H1 (cell line): ENCODE results near the gene IL26. TPM values are rescaled to one million over a fixed set of nuclear protein-coding genes. Genes with fewer than 3 reads are reported as not detected.

Experiments used
- CTCF ChIA-PET: fragments of 300-600 bp; sonication (Branson Sonifier 250); formaldehyde crosslinking; loops from one replicate; lab custom pipeline; 2021; ENCODE audit not compliant: partially characterized antibody; lab: Charles Lee
- POLR2A ChIA-PET: fragments of 300-600 bp; sonication (Branson Sonifier 250); formaldehyde crosslinking; loops from one replicate; lab custom pipeline; 2021; ENCODE audit warnings: inconsistent platforms; ENCODE audit not compliant: partially characterized antibody; lab: Charles Lee
- DNase-seq, 2 experiments: peaks; one replicate each; pipeline versions ENCODE4 v3.0.0 to v3.0.0-alpha.2; 2010 to 2022; ENCODE audit warnings: low spot score in 2 of 2, low read depth in 1 of 2, mixed read lengths in 1 of 2
- FAIRE-seq: peaks from 2 replicates; lab custom pipeline; 2011; peaks lifted over from hg19 to GRCh38; lab: Jason Lieb, UNC
- H2AFZ ChIP-seq: 2 replicates; pipeline ENCODE4 v1.8.1; 2012; ENCODE audit warnings: low read length, inconsistent platforms
- H2AK5ac ChIP-seq: 2 replicates; pipeline ENCODE4 v1.6.1; 2013; ENCODE audit warnings: low read depth, low read length
- H2BK120ac ChIP-seq: replicated peaks from 2 replicates; pipeline ENCODE3; 2013; ENCODE audit warnings: low read depth, low read length, inconsistent platforms
- H2BK12ac ChIP-seq: 2 replicates; pipeline ENCODE4 v1.6.1; 2013; ENCODE audit warnings: low read depth, low read length
- H2BK15ac ChIP-seq: 2 replicates; pipeline ENCODE4 v1.6.1; 2013; ENCODE audit warnings: low read length
- H2BK20ac ChIP-seq: 2 replicates; pipeline ENCODE4 v1.6.1; 2013; ENCODE audit warnings: low read length
- H2BK5ac ChIP-seq: 2 replicates; pipeline ENCODE4 v1.6.1; 2013; ENCODE audit warnings: low read depth, low read length
- H3K14ac ChIP-seq: 2 replicates; pipeline ENCODE4 v1.6.1; 2013; ENCODE audit warnings: inconsistent platforms; ENCODE audit not compliant: insufficient read length
- H3K18ac ChIP-seq: 2 replicates; pipeline ENCODE4 v1.6.1; 2013; ENCODE audit warnings: low read length; ENCODE audit errors: extremely low read depth
- H3K23ac ChIP-seq: 2 replicates; pipeline ENCODE4 v1.6.1; 2013; ENCODE audit warnings: inconsistent platforms; ENCODE audit not compliant: insufficient read length
- H3K23me2 ChIP-seq: 2 replicates; pipeline ENCODE4 v1.6.1; 2013; ENCODE audit warnings: low read depth, low read length
- H3K27ac ChIP-seq: 2 replicates; pipeline ENCODE4 v1.6.1; 2011; ENCODE audit warnings: low read depth, low read length, inconsistent platforms
- H3K27me3 ChIP-seq, 4 experiments: replicated peaks in 1 of 4; 1 replicate in 1 of 4; 2 replicates in 3 of 4; pipeline versions ENCODE4 v1.6.1 to v1.8.1; 2011 to 2013; ENCODE audit warnings: low read length in 3 of 4, mild to moderate bottlenecking in 3 of 4, inconsistent platforms in 2 of 4, mixed read lengths in 2 of 4, moderate library complexity in 1 of 4; ENCODE audit not compliant: control insufficient read depth in 3 of 4, insufficient read depth in 3 of 4; ENCODE audit errors: extremely low read depth in 1 of 4
- H3K36me3 ChIP-seq, 4 experiments: 2 replicates each; pipeline versions ENCODE4 v1.6.1 to v1.8.1; 2011 to 2013; ENCODE audit warnings: mild to moderate bottlenecking in 4 of 4, low read length in 3 of 4, moderate library complexity in 2 of 4, control low read depth in 1 of 4, inconsistent platforms in 1 of 4; ENCODE audit not compliant: insufficient read depth in 4 of 4, control insufficient read depth in 2 of 4
- H3K4ac ChIP-seq: replicated peaks from 2 replicates; pipeline ENCODE3; 2013; ENCODE audit warnings: low read length, low read depth, mixed read lengths, inconsistent platforms; ENCODE audit not compliant: insufficient read length
- H3K4me1 ChIP-seq, 4 experiments: replicated peaks in 1 of 4; 1 replicate in 1 of 4; 2 replicates in 3 of 4; pipeline versions ENCODE4 v1.6.1 to v1.8.1; 2011 to 2013; ENCODE audit warnings: low read length in 3 of 4, inconsistent platforms in 2 of 4, mixed read lengths in 1 of 4; ENCODE audit not compliant: insufficient read depth in 4 of 4, control insufficient read depth in 3 of 4
- H3K4me2 ChIP-seq, 2 experiments: 2 replicates each; pipeline versions ENCODE4 v1.6.1 to v1.8.1; 2011 to 2013; ENCODE audit warnings: low read depth in 2 of 2, low read length in 2 of 2, control low read depth in 1 of 2, inconsistent platforms in 1 of 2, mild to moderate bottlenecking in 1 of 2; ENCODE audit not compliant: insufficient read depth in 1 of 2
- H3K4me3 ChIP-seq, 4 experiments: fragments of 200-600, 300-600 bp in 1 of 4; sonication (generic), shearing (Covaris generic), sonication (Bioruptor Twin) in 1 of 4; 2 replicates each; pipeline versions ENCODE4 v1.5.1 to v1.8.1; 2011 to 2016; ENCODE audit warnings: low read length in 4 of 4, low read depth in 3 of 4, control low read depth in 2 of 4, inconsistent platforms in 2 of 4, mild to moderate bottlenecking in 2 of 4, mixed read lengths in 1 of 4, moderate library complexity in 1 of 4; ENCODE audit not compliant: insufficient read depth in 2 of 4; ENCODE audit errors: extremely low read depth in 1 of 4
- H3K56ac ChIP-seq: replicated peaks from 2 replicates; pipeline ENCODE3; 2013; ENCODE audit warnings: low read depth, mild to moderate bottlenecking, mixed read lengths, low read length, inconsistent platforms; ENCODE audit not compliant: insufficient read length
- H3K79me1 ChIP-seq: 2 replicates; pipeline ENCODE4 v1.6.1; 2013; ENCODE audit warnings: low read depth, low read length, control low read depth
- H3K79me2 ChIP-seq, 2 experiments: 2 replicates each; pipeline versions ENCODE4 v1.6.1 to v1.8.1; 2012 to 2013; ENCODE audit warnings: low read length in 2 of 2, mild to moderate bottlenecking in 2 of 2, inconsistent platforms in 1 of 2; ENCODE audit not compliant: insufficient read depth in 2 of 2, control insufficient read depth in 1 of 2
- H3K9ac ChIP-seq, 4 experiments: replicated peaks in 1 of 4; 1 replicate in 1 of 4; 2 replicates in 3 of 4; pipeline versions ENCODE4 v1.6.1 to v1.8.1; 2011 to 2013; ENCODE audit warnings: low read depth in 3 of 4, low read length in 3 of 4, control low read depth in 2 of 4, mild to moderate bottlenecking in 2 of 4, moderate library complexity in 2 of 4, inconsistent platforms in 1 of 4; ENCODE audit errors: extremely low read depth in 1 of 4
- H3K9me3 ChIP-seq, 2 experiments: 2 replicates each; pipeline versions ENCODE4 v1.6.1 to v1.8.1; 2012 to 2013; ENCODE audit warnings: mild to moderate bottlenecking in 2 of 2, moderate library complexity in 2 of 2, control low read depth in 1 of 2, inconsistent platforms in 1 of 2, low read depth in 1 of 2, low read length in 1 of 2, mixed read lengths in 1 of 2; ENCODE audit not compliant: insufficient read depth in 2 of 2
- H4K20me1 ChIP-seq, 2 experiments: replicated peaks in 1 of 2; 2 replicates each; pipeline versions ENCODE3 to v1.8.1; 2011 to 2013; ENCODE audit warnings: inconsistent platforms in 2 of 2, low read length in 2 of 2, mild to moderate bottlenecking in 1 of 2; ENCODE audit not compliant: insufficient read depth in 2 of 2, control insufficient read depth in 1 of 2
- H4K5ac ChIP-seq: 2 replicates; pipeline ENCODE4 v1.6.1; 2013; ENCODE audit warnings: low read length, low read depth, mixed read lengths, inconsistent platforms; ENCODE audit not compliant: insufficient read length
- H4K8ac ChIP-seq: 2 replicates; pipeline ENCODE4 v1.8.0; 2013; ENCODE audit warnings: mild to moderate bottlenecking, moderate library complexity, low read length, inconsistent platforms; ENCODE audit not compliant: insufficient read depth; ENCODE audit errors: extremely low read depth
- H4K91ac ChIP-seq: replicated peaks from 2 replicates; pipeline ENCODE3; 2013; ENCODE audit warnings: low read length, mixed read lengths, inconsistent platforms; ENCODE audit not compliant: insufficient read length
- GTF2F1 ChIP-seq: IDR thresholded peaks from 2 replicates; pipeline ENCODE4 v1.6.1; 2012; ENCODE audit warnings: low read depth, low read length, improper control_type of control experiment, borderline replicate concordance
- HDAC6 ChIP-seq: IDR thresholded peaks from one replicate; pipeline ENCODE4 v1.7.1; 2012; ENCODE audit warnings: low read depth, mild to moderate bottlenecking, inconsistent platforms, low read length, moderate library complexity
- JUN ChIP-seq: IDR thresholded peaks from 2 replicates; pipeline ENCODE4 v1.6.1; 2011; ENCODE audit warnings: low read depth, mild to moderate bottlenecking, improper control_type of control experiment, low read length
- KDM4A ChIP-seq: IDR thresholded peaks from one replicate; pipeline ENCODE4 v1.7.1; 2012; ENCODE audit warnings: low read depth, mild to moderate bottlenecking, moderate library complexity, low read length, inconsistent platforms; ENCODE audit not compliant: severe bottlenecking
- NANOG ChIP-seq: IDR thresholded peaks from 2 replicates; pipeline ENCODE4 v1.6.1; 2011; ENCODE audit warnings: low read length, low read depth, mild to moderate bottlenecking, inconsistent platforms; ENCODE audit not compliant: insufficient read depth, poor library complexity, severe bottlenecking
- POLR2AphosphoS5 ChIP-seq: IDR thresholded peaks from 2 replicates; pipeline ENCODE4 v1.6.1; 2011; ENCODE audit warnings: low read depth, low read length
- SIN3A ChIP-seq, 2 experiments: IDR thresholded peaks in 1 of 2; conservative IDR thresholded peaks in 1 of 2; 2 replicates each; pipeline ENCODE4 v1.6.1; 2011 to 2012; ENCODE audit warnings: low read length in 2 of 2, improper control_type of control experiment in 1 of 2, low read depth in 1 of 2, mild to moderate bottlenecking in 1 of 2
- polyA plus RNA-seq, 7 experiments: library from polyadenylated mRNA; depleted of rRNA in 3 of 7; stranded (reverse) in 5 of 7; unstranded in 2 of 7; fragments of >200 nt in 5 of 7; fragments of 200-250 nt in 2 of 7; gene quantifications; 1 replicate in 5 of 7; 2 replicates in 1 of 7; 4 replicates in 1 of 7; pipeline versions ENCODE4 v1.2.1 to v1.2.3, GENCODE V29; 2011 to 2013; ENCODE audit warnings: missing spikeins in 2 of 7, mixed read lengths in 2 of 7
- total RNA-seq: library from RNA; stranded (reverse); fragmentation: NEBNext Ultra II Directional; extraction: Animal tissue kit (Norgen Biotek cat#: 25700); gene quantifications from 2 replicates; pipeline ENCODE4 v1.2.1, GENCODE V29; 2021
- TF ChIP-seq, protein P1 (sequence below): IDR thresholded peaks from 2 replicates; pipeline ENCODE4 v1.6.1; 2012; ENCODE audit warnings: inconsistent platforms
- TF ChIP-seq, protein P2 (sequence below), 3 experiments: IDR thresholded peaks; 1 replicate in 2 of 3; 2 replicates in 1 of 3; pipeline versions ENCODE4 v1.5.1 to v1.6.1; 2011; ENCODE audit warnings: low read length in 3 of 3, mild to moderate bottlenecking in 3 of 3, inconsistent platforms in 2 of 3, low read depth in 1 of 3, moderate library complexity in 1 of 3; ENCODE audit not compliant: insufficient read depth in 1 of 3; ENCODE audit errors: control extremely low read depth in 1 of 3

IL26 gene
- total and polyA plus RNA-seq, 2 of the 8 experiments (the other 6 are each of a cell fraction or from before 2014, with no cell fraction given) = not detected

GRCh38 chr12:68231229-68231628 is 5.6 kb upstream of the IL26 start:
- FAIRE-seq (no peak), DNase-seq (no peak)
- Histone ChIP-seq H4K8ac (no peak overlapping the region), H3K23ac (no peak overlapping the region), H3K79me1 (no peaks in the 10 kb centered on the region; the same call in 1 of the 2 replicates), H2BK15ac (no peak overlapping the region), H2AFZ (no peak overlapping the region), H3K23me2 (no peaks in the 10 kb centered on the region), H2BK20ac (no peak overlapping the region), H3K14ac (no peak overlapping the region), H2AK5ac (no peak overlapping the region), H3K27ac (no peak overlapping the region), H3K4me1 (no peaks in the 10 kb centered on the region), H4K91ac (no peak overlapping the region), H4K5ac (no peak overlapping the region), H3K4me3 (no peak overlapping the region), H3K56ac (no peak overlapping the region), H3K9ac (no peak overlapping the region), H2BK5ac (no peak overlapping the region), H3K9me3 (no peaks in the 10 kb centered on the region), H2BK120ac (no peak overlapping the region), H3K27me3 (no peaks in the 10 kb centered on the region), H3K79me2 (no peaks in the 10 kb centered on the region), H3K18ac (no peak overlapping the region), H3K4me2 (no peak overlapping the region), H4K20me1 (no peaks in the 10 kb centered on the region), H3K36me3 (no peaks in the 10 kb centered on the region), H2BK12ac (no peak overlapping the region), H3K4ac (no peak overlapping the region)
- ChIA-PET CTCF (interaction anchor here (1.2 to 2.3 kb wide), 3 partner anchors 8 to 191 kb away, joined by 5 to 15 read pairs (median 6); no protein-coding TSS in a partner anchor), POLR2A (no interaction called here)
- no peak for TF ChIP-seq SIN3A (conservative IDR thresholded peaks at IDR 0.05 in 1 of 2, IDR thresholded peaks at IDR 0.05 in 1 of 2; ENCODE audit: low read depth in 1 of 2, low read length in 2 of 2)
- no peak for TF ChIP-seq JUN
- TF ChIP-seq, protein P1, sequence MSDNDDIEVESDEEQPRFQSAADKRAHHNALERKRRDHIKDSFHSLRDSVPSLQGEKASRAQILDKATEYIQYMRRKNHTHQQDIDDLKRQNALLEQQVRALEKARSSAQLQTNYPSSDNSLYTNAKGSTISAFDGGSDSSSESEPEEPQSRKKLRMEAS = no peak
- no peak for TF ChIP-seq HDAC6
- TF ChIP-seq KDM4A = no peak
- no peak for TF ChIP-seq GTF2F1
- TF ChIP-seq, protein P2, sequence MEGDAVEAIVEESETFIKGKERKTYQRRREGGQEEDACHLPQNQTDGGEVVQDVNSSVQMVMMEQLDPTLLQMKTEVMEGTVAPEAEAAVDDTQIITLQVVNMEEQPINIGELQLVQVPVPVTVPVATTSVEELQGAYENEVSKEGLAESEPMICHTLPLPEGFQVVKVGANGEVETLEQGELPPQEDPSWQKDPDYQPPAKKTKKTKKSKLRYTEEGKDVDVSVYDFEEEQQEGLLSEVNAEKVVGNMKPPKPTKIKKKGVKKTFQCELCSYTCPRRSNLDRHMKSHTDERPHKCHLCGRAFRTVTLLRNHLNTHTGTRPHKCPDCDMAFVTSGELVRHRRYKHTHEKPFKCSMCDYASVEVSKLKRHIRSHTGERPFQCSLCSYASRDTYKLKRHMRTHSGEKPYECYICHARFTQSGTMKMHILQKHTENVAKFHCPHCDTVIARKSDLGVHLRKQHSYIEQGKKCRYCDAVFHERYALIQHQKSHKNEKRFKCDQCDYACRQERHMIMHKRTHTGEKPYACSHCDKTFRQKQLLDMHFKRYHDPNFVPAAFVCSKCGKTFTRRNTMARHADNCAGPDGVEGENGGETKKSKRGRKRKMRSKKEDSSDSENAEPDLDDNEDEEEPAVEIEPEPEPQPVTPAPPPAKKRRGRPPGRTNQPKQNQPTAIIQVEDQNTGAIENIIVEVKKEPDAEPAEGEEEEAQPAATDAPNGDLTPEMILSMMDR (IDR thresholded peaks at IDR 0.05; ENCODE audit: control extremely low read depth in 1 of 3, insufficient read depth in 1 of 3, low read depth in 1 of 3, low read length in 3 of 3) = no peak
- TF ChIP-seq POLR2AphosphoS5 = no peak
- TF ChIP-seq NANOG = no peak
